GM13977 (cell line): ENCODE results near the gene MYCBPAP.
"Not testable (repeated sequence)": the region's sequence is repeated elsewhere in the genome, so short reads cannot be mapped to it uniquely, and the experiment has no call there.

ENCODE experiments used
- DNase-seq: peaks from one replicate; pipeline ENCODE4 v3.0.0; 2012; ENCODE audit warnings: low spot score
- in situ Hi-C: fragments of 300-500 bp; cut with MboI; formaldehyde crosslinking; loops from one replicate; pipeline ENCODE4 v1.12.0; 2022; ENCODE audit warnings: low sequenced_read_pairs, low pct_unique_long_range_greater_than_20kb, mixed read lengths, inconsistent platforms; ENCODE audit not compliant: unreplicated experiment
- TF ChIP-seq, protein P1 (sequence below): IDR thresholded peaks from 2 replicates; pipeline ENCODE4 v1.5.1; 2012; ENCODE audit warnings: mild to moderate bottlenecking, control low read depth; ENCODE audit not compliant: insufficient read depth; ENCODE audit errors: extremely low read depth, missing control alignments

Gene MYCBPAP

DNA sequence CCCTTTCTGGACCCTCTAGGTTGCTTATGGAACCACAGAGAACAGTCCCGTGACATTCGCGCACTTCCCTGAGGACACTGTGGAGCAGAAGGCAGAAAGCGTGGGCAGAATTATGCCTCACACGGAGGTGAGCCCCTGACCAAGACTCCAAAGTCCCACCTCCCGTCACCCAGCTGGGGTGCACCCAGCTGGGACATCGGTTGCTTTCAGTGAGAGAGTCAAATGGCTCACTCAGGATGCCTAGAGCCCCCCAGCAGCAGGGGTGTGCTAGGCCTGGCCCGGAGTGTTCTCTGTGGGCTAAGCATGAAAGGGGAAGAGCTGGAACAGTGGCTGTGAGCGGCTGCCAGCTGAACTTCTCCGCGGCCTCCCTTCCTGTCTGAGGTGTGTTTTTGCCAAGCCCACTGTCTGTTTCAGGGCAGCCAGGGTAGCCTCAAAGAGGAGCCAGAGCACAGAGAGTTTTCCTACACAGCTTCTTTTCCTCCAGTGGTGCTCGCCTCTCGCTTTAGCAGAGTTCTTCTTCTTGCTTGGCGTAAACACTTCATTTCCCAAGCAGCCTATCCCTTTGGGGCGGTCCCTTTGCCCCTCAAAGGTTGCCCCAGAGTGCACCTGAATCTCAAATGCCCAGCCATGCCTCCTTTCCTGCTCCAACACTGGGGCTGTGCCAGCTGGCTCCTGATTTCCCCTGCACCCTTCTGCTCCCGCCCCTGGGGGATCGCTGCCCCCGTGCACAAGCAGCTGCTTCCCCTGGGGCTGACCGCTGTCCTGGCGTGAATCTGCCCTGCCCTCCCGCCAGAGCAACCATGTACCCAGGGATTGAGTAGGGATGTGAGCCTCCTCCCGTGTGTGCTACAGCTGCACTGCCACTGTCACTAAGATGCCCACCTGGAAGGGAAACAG is 37.0 kb upstream of the MYCBPAP start:
- TF ChIP-seq, protein P1, sequence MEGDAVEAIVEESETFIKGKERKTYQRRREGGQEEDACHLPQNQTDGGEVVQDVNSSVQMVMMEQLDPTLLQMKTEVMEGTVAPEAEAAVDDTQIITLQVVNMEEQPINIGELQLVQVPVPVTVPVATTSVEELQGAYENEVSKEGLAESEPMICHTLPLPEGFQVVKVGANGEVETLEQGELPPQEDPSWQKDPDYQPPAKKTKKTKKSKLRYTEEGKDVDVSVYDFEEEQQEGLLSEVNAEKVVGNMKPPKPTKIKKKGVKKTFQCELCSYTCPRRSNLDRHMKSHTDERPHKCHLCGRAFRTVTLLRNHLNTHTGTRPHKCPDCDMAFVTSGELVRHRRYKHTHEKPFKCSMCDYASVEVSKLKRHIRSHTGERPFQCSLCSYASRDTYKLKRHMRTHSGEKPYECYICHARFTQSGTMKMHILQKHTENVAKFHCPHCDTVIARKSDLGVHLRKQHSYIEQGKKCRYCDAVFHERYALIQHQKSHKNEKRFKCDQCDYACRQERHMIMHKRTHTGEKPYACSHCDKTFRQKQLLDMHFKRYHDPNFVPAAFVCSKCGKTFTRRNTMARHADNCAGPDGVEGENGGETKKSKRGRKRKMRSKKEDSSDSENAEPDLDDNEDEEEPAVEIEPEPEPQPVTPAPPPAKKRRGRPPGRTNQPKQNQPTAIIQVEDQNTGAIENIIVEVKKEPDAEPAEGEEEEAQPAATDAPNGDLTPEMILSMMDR = no peak
- DNase-seq = no peak
- in situ Hi-C loops = no loop called here

DNA sequence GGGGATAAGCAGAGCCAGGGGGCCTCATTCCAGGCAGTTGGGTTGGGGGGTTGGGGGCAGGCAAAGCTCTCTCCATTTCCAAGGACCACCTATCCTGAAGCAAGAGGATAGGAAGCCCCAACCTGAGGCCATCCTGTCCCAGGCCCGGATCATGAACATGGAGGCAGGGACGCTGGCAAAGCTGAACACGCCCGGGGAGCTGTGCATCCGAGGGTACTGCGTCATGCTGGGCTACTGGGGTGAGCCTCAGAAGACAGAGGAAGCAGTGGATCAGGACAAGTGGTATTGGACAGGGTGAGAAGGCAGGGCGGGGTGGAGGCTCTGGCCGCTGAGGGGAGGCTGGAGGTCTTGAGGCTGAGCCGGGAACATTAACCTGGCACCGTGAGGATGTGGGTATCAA is 36.0 kb upstream of the MYCBPAP start:
- in situ Hi-C loops = no loop called here
- TF ChIP-seq, protein P1 = no peak
- DNase-seq = no peak

DNA sequence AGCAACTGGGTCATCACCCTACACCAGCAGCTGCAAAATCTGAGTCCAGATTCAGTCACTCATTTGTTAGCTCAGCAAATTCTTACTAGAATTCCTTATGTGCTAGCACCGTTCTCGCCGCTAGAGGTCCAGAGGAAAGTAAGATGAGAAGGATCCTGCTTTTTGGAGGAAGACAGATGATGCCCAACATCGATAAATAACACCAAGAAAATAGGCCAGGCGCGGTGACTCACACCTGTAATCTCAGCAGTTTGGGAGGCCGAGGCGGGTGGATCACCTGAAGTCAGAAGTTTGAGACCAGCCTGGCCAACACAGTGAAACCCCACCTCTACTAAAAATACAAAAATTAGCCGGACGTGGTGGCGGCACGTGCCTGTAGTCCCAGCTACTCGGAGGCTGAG is 35.5 kb upstream of the MYCBPAP start:
- DNase-seq, in situ Hi-C loops: not testable (repeated sequence)

- in situ Hi-C loops = no loop called here
- no peak for DNase-seq
- TF ChIP-seq, protein P1 = no peak
These were observed 34.3 kb upstream of the MYCBPAP start for GRCh38 chr17:50473901-50474300.

DNA sequence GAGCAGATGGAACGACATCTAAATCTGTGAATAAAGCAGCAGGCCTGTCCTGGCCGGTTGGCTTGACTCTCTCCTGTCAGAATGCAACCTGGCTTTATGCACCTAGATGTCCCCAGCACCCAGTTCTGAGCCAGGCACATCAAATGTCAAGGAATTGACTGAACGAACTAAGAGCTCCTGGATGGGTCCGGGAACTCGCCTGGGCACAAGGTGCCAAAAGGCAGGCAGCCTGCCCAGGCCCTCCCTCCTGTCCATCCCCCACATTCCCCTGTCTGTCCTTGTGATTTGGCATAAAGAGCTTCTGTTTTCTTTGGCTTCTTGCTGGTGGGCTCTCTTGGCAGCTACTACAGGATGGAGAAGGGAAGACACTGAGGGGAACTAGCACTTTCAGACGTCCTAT is 33.7 kb upstream of the MYCBPAP start:
- no peak for DNase-seq
- in situ Hi-C loops = no loop called here
- TF ChIP-seq, protein P1 = no peak

- DNase-seq = no peak
- TF ChIP-seq, protein P1 = no peak
- in situ Hi-C loops = no loop called here
These were observed 32.9 kb upstream of the MYCBPAP start for GRCh38 chr17:50475362-50475761.

GRCh38 chr17:50475775-50476544 is 32.3 kb upstream of the MYCBPAP start:
- in situ Hi-C loops, DNase-seq: not testable (repeated sequence)
